Thyroid gland (tissue), 4 donors: ENCODE measurements around the gene ANO1. TPM values are rescaled to one million over a fixed set of nuclear protein-coding genes. Genes with fewer than 3 reads are reported as not detected.

Experiments used
- DNase-seq, 2 donors: peaks; one replicate each; pipeline ENCODE4 v3.0.0-alpha.2; 2019
- H3K27ac ChIP-seq, 3 donors: fragments of 200-600 bp; sonication (generic); 1 replicate in 2 of 3; 2 replicates in 1 of 3; pipeline ENCODE4 v1.5.1; 2016 to 2019; ENCODE audit warnings: mild to moderate bottlenecking in 1 of 3, moderate library complexity in 1 of 3
- H3K27me3 ChIP-seq: fragments of 200-600 bp; sonication (generic); one replicate; pipeline ENCODE4 v1.5.1; 2019
- H3K36me3 ChIP-seq, 2 donors: fragments of 200-600 bp; sonication (generic); one replicate each; pipeline ENCODE4 v1.5.1; 2016 to 2019
- H3K4me1 ChIP-seq, 2 donors: fragments of 200-600 bp; sonication (generic); one replicate each; pipeline ENCODE4 v1.5.1; 2017 to 2019
- H3K4me3 ChIP-seq, 3 donors: fragments of 200-600 bp; sonication (generic); replicated peaks in 1 of 3; 1 replicate in 2 of 3; 2 replicates in 1 of 3; pipeline ENCODE4 v1.5.1; 2016; ENCODE audit warnings: mild to moderate bottlenecking in 1 of 3
- H3K9me3 ChIP-seq: fragments of 200-600 bp; sonication (generic); one replicate; pipeline ENCODE4 v1.5.1; 2017
- POLR2A ChIP-seq, 2 donors: fragments of 450-650 bp; IDR thresholded peaks; one replicate each; pipeline ENCODE4 v1.6.1; 2017; ENCODE audit warnings: antibody characterized with exemption in 2 of 2, mild to moderate bottlenecking in 2 of 2, moderate library complexity in 1 of 2
- WGBS, 2 donors: methylation state at CpG; one replicate each; pipeline ENCODE4 v1.1.5; 2017; 5-methylcytosine and 5-hydroxymethylcytosine counted together
- intact Hi-C: fragments of 100-400 bp; cut with DNase I; formaldehyde crosslinking; loops from one replicate; pipeline ENCODE4 v1.15.1; 2023
- total RNA-seq, 4 donors: library from RNA; depleted of rRNA; stranded (reverse); fragments of >200 nt; gene quantifications; one replicate each; pipeline ENCODE4 v1.2.3, GENCODE V29; 2016
- TF ChIP-seq, protein P1 (sequence below), 6 experiments: fragments of 200-600 bp in 3 of 6; fragments of 450-650 bp in 3 of 6; sonication (generic) in 3 of 6; IDR thresholded peaks; one replicate each; pipeline ENCODE4 v1.5.1; 2016 to 2019; ENCODE audit warnings: antibody characterized with exemption in 6 of 6, mild to moderate bottlenecking in 2 of 6, inconsistent platforms in 1 of 6, moderate library complexity in 1 of 6

ANO1 gene
- total RNA-seq, 4 donors from 2014 or later, result 25.8 to 56.2 (median 35.3) TPM

DNA sequence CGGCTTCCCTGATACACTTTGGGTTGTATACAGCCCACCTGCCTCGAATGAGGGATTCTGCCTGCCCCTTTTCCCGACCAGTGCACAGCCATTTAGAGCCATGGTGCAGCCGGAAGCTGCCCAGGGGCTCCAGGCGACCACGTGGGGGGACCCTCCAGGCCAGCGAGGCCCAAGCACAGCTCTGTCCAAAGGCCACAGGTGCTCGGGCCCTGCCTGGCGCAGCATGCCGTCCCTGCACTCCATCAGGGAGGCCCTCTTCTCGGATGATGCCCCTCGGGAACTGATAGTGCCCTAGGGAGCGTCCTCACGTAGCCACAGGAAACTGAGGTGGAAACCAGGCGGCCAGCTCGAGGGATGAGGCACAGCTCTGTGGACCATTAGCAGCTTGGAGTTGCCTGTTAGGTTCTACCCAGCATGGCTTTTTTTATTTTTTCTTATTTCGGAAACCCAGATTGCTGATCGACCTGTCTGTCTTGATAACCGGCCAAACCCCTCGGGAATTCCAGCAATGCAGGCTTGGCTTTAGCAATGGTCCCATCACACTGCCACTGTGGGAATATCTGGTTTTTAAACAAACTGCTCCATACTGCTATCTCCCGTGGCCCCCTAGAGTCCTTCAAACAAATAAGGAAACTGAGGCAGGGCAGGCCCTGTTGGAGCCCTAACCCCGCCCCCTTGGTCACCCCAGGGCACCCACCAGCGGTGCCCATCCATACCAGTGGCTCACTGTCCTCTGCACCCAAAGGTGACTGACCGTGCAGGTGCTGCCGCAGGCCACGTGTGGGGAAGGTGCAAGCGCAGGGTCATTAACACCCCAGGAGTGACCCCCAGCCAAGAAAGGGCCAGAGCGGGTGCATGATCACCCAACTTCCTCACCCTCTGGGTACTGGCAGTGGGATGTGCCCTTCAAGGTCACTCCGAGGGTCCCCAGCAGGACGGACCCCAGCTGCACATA is 8.0 kb downstream of the ANO1 start:
- Histone ChIP-seq H3K9me3 (no peaks in the 10 kb centered on the region), H3K27ac (no peak overlapping the region), H3K27me3 (no peaks in the 10 kb centered on the region), H3K4me1 (peaks cover 5 to 12% of the 10 kb centered on the region in 2 donors), H3K4me3 (no peak overlapping the region), H3K36me3 (no peaks in the 10 kb centered on the region)
- TF ChIP-seq, protein P1, sequence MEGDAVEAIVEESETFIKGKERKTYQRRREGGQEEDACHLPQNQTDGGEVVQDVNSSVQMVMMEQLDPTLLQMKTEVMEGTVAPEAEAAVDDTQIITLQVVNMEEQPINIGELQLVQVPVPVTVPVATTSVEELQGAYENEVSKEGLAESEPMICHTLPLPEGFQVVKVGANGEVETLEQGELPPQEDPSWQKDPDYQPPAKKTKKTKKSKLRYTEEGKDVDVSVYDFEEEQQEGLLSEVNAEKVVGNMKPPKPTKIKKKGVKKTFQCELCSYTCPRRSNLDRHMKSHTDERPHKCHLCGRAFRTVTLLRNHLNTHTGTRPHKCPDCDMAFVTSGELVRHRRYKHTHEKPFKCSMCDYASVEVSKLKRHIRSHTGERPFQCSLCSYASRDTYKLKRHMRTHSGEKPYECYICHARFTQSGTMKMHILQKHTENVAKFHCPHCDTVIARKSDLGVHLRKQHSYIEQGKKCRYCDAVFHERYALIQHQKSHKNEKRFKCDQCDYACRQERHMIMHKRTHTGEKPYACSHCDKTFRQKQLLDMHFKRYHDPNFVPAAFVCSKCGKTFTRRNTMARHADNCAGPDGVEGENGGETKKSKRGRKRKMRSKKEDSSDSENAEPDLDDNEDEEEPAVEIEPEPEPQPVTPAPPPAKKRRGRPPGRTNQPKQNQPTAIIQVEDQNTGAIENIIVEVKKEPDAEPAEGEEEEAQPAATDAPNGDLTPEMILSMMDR (IDR thresholded peaks at IDR 0.05), result no peak
- TF ChIP-seq POLR2A (IDR thresholded peaks at IDR 0.05), result no peak
- 89 to 95% methylated on average over 24 to 26 of the region's 30 CpGs for WGBS, 2 donors
- DNase-seq, result no peak
- intact Hi-C loops, result no loop called here

DNA sequence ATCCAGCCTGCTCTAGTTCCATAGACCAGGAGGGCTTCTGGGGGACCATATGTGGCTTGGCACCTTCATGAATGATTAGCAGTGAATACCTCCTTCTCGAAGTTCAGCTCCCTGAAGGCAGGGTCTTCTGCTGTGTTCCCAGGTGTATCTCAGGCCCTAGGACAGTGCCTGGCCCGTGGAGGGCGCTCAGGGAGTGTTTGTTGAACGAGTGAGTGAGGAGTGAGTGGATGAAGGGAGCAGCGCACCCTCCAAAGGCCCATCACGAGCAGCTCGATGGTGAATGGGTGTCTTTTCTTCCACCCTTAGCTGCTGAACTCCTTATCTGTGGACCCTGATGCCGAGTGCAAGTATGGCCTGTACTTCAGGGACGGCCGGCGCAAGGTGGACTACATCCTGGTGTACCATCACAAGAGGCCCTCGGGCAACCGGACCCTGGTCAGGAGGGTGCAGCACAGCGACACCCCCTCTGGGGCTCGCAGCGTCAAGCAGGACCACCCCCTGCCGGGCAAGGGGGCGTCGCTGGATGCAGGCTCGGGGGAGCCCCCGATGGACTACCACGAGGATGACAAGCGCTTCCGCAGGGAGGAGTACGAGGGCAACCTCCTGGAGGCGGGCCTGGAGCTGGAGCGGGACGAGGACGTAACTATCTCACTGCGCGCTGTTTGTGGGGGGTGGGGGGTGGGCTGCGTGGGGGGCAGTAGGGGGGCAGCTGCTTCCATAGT is 9.5 kb downstream of the ANO1 start:
- no peak for DNase-seq
- Histone ChIP-seq H3K4me1 (peaks cover 14 to 22% of the 10 kb centered on the region in 2 donors), H3K36me3 (no peaks in the 10 kb centered on the region), H3K27ac (no peak overlapping the region), H3K9me3 (no peaks in the 10 kb centered on the region), H3K4me3 (no peak overlapping the region), H3K27me3 (no peaks in the 10 kb centered on the region)
- no peak for TF ChIP-seq POLR2A (IDR thresholded peaks at IDR 0.05)
- intact Hi-C loops, result no loop called here
- 78 to 89% methylated on average over 21 to 22 of the region's 32 CpGs for WGBS, 2 donors

DNA sequence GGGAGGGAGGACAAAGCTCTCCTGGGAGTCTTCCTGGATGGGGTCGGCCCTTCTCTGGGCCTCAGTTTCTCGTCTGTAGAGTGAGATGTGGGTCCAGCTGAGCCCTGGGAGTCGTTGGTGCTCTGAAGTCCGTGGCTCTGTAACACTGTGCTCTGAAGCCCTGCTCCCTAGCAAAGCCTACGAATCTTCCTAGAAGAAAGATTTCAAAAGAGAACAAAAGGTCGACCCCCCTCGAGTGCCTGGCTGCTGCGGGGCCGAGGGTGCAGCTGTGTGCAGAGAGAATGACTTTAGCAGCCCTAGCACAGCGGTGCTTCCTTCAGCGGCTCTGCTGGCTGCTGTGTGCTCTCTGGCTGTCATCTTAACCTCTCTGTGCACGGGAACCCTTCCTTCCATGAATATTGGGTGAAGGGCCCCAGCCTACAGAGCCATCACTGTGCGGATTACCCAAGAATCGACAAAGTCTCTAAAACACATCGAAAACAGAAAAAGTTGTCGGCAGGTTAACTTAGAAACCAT is 10.7 kb downstream of the ANO1 start:
- Histone ChIP-seq H3K36me3 (no peaks in the 10 kb centered on the region), H3K4me3 (no peak overlapping the region), H3K27ac (no peak overlapping the region), H3K27me3 (no peaks in the 10 kb centered on the region), H3K9me3 (no peaks in the 10 kb centered on the region), H3K4me1 (peaks cover 14 to 22% of the 10 kb centered on the region in 2 donors)
- WGBS, 2 donors, result 86 to 87% methylated on average over 16 of the region's 16 CpGs
- intact Hi-C loops, result no loop called here
- no peak for DNase-seq
- TF ChIP-seq POLR2A (IDR thresholded peaks at IDR 0.05), result no peak

DNA sequence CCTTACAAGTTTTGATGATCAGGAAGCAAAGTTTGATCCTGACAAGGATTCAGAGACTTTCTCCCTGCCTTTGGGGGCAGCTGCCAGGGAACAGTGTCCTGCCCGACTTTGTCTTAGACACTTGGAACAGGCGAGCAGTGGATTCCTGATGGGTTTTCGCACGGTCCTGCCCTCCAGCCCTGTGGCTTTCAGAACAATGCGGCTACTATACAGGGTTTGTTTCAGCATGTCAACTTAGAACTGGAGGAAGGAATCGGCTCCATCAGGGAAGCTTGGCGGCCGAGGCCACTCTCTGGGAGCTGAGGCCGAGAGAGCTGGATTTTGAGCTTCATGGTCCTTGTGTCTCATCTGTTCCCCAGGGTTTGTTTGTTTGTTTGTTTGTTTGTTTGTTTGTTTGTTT is 11.5 kb downstream of the ANO1 start:
- H3K9me3 ChIP-seq, result no peaks in the 10 kb centered on the region
- H3K27ac ChIP-seq, result no peak overlapping the region
- no peaks in the 10 kb centered on the region for H3K36me3 ChIP-seq
- H3K4me1 ChIP-seq, result peaks cover 14 to 22% of the 10 kb centered on the region in 2 donors
- TF ChIP-seq, protein P1 (IDR thresholded peaks at IDR 0.05), result no peak
- TF ChIP-seq POLR2A (IDR thresholded peaks at IDR 0.05), result no peak
- no peaks in the 10 kb centered on the region for H3K27me3 ChIP-seq
- DNase-seq, result no peak
- H3K4me3 ChIP-seq, result no peak overlapping the region
- WGBS, 2 donors, result 81 to 85% methylated on average over 9 of the region's 9 CpGs
- intact Hi-C loops, result no loop called here

DNA sequence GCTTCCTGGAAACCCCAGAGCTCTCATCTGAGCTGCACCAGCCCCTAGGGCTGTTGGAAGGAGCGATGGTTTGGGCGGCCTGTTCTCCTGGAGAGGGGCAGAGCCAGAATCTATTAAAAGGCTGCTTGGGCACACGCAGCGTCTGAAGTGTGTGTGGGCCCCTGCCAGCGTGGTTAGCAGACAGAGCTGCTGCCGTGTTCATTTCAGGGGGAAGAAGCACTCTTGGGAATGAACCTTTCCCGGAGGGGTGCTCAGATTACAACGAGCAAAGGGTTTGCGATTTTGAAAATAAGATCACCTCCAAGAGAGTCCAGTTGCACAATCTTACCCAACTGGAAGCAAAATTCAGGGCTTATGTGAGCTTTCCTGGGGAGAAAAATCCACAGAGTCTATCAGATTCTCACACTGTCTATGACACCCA is 12.9 kb downstream of the ANO1 start:
- no peaks in the 10 kb centered on the region for H3K27me3 ChIP-seq
- WGBS, 2 donors, result 7 to 16% methylated on average over 8 to 9 of the region's 9 CpGs
- H3K4me1 ChIP-seq, result peaks cover 14 to 22% of the 10 kb centered on the region in 2 donors
- peak overlapping the region; percentile 24 to 79 (median 66) for H3K27ac ChIP-seq
- no peaks in the 10 kb centered on the region for H3K9me3 ChIP-seq
- TF ChIP-seq, protein P1 (IDR thresholded peaks at IDR 0.05), result no peak
- TF ChIP-seq POLR2A (IDR thresholded peaks at IDR 0.05), result peak in 1 of 2 donors; percentile 55
- no peak overlapping the region for H3K4me3 ChIP-seq
- intact Hi-C loops, result no loop called here
- H3K36me3 ChIP-seq, result no peaks in the 10 kb centered on the region
- DNase-seq, result peak; percentile 92
